Esophagus squamous epithelium (tissue), 5 donors: ENCODE measurements around the gene LUC7L. TPM values are rescaled to one million over a fixed set of nuclear protein-coding genes. Genes with fewer than 3 reads are reported as not detected.
"Not testable (repeated sequence)": the region's sequence is repeated elsewhere in the genome, so short reads cannot be mapped to it uniquely, and the experiment has no call there.

Experiments
- DNase-seq: peaks from one replicate; lab custom pipeline; 2025; lab: John Stamatoyannopoulos, UW
- H3K27ac ChIP-seq, 4 donors: fragments of 200-600 bp; sonication (generic); one replicate each; pipeline ENCODE4 v1.5.1; 2016 to 2019; ENCODE audit warnings: mild to moderate bottlenecking in 1 of 4
- H3K27me3 ChIP-seq, 4 donors: fragments of 200-600 bp; sonication (generic); 1 replicate in 3 of 4; 2 replicates in 1 of 4; pipeline versions ENCODE4 v1.5.1 to v1.6.0; 2017 to 2021; ENCODE audit warnings: antibody characterized with exemption in 1 of 4
- H3K36me3 ChIP-seq, 3 donors: fragments of 200-600 bp; sonication (generic); one replicate each; pipeline ENCODE4 v1.5.1; 2016 to 2019
- H3K4me1 ChIP-seq, 3 donors: fragments of 200-600 bp; sonication (generic); one replicate each; pipeline ENCODE4 v1.5.1; 2017 to 2019
- H3K4me3 ChIP-seq, 4 donors: fragments of 200-600 bp; sonication (generic); 1 replicate in 3 of 4; 2 replicates in 1 of 4; pipeline ENCODE4 v1.5.1; 2016 to 2019; ENCODE audit warnings: mild to moderate bottlenecking in 2 of 4, moderate library complexity in 1 of 4
- H3K9me3 ChIP-seq, 3 donors: fragments of 200-600 bp; sonication (generic); one replicate each; pipeline ENCODE4 v1.5.1; 2016 to 2019
- POLR2A ChIP-seq, 4 donors: fragments of 450-650 bp; IDR thresholded peaks; one replicate each; pipeline ENCODE4 v1.6.1; 2017; ENCODE audit warnings: antibody characterized with exemption in 4 of 4, mild to moderate bottlenecking in 4 of 4, moderate library complexity in 3 of 4
- WGBS, 2 donors: methylation state at CpG; one replicate each; pipeline ENCODE4 v1.1.5; 2018; 5-methylcytosine and 5-hydroxymethylcytosine counted together
- intact Hi-C: fragments of 100-400 bp; cut with DNase I; formaldehyde crosslinking; loops from one replicate; pipeline ENCODE4 v1.15.0; 2022
- total RNA-seq, 4 donors: library from RNA; depleted of rRNA; stranded (reverse); fragments of >200 nt; gene quantifications; one replicate each; pipeline ENCODE4 v1.1.0, GENCODE V29; 2016
- TF ChIP-seq, protein P1 (sequence below), 6 experiments: fragments of 450-650 bp in 4 of 6; fragments of 200-600 bp in 2 of 6; sonication (generic) in 2 of 6; IDR thresholded peaks; one replicate each; pipeline ENCODE4 v1.5.1; 2016 to 2019; ENCODE audit warnings: antibody characterized with exemption in 6 of 6, mild to moderate bottlenecking in 4 of 6, moderate library complexity in 4 of 6
- donor health status: DM: yes; HTN: yes; CAD: no.

The LUC7L gene
- total RNA-seq, 4 donors from 2014 or later = 33.5 to 74.2 (median 46.5) TPM

DNA sequence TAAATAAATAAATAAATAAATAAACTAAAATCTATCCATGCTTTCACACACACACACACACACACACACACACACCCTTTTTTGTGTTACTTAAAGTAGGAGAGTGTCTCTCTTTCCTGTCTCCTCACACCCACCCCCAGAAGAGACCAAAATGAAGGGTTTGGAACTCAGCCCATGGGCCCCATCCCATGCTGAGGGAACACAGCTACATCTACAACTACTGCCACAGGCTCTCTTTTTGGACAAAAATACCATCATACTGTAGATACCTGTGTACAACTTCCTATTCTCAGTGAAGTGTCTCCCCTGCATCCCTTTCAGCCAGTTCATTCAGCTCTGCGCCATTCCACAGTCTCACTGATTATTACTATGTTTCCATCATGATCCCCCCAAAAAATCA is 58.5 kb downstream of the LUC7L start:
- WGBS, 2 donors = 0 to 26% methylated on average over 1 of the region's 1 CpG
- peaks cover 9 to 17% (median 9%) of the 10 kb centered on the region in 3 donors for H3K4me1 ChIP-seq
- DNase-seq = no peak
- intact Hi-C loops = no loop called here
- H3K4me3 ChIP-seq = no peak overlapping the region
- no peaks in the 10 kb centered on the region for H3K36me3 ChIP-seq
- no peaks in the 10 kb centered on the region for H3K9me3 ChIP-seq
- TF ChIP-seq POLR2A (IDR thresholded peaks at IDR 0.05) = no peak
- TF ChIP-seq, protein P1, sequence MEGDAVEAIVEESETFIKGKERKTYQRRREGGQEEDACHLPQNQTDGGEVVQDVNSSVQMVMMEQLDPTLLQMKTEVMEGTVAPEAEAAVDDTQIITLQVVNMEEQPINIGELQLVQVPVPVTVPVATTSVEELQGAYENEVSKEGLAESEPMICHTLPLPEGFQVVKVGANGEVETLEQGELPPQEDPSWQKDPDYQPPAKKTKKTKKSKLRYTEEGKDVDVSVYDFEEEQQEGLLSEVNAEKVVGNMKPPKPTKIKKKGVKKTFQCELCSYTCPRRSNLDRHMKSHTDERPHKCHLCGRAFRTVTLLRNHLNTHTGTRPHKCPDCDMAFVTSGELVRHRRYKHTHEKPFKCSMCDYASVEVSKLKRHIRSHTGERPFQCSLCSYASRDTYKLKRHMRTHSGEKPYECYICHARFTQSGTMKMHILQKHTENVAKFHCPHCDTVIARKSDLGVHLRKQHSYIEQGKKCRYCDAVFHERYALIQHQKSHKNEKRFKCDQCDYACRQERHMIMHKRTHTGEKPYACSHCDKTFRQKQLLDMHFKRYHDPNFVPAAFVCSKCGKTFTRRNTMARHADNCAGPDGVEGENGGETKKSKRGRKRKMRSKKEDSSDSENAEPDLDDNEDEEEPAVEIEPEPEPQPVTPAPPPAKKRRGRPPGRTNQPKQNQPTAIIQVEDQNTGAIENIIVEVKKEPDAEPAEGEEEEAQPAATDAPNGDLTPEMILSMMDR (IDR thresholded peaks at IDR 0.05) = no peak
- H3K27ac ChIP-seq = no peak overlapping the region
- H3K27me3 ChIP-seq = peaks cover under 1 to 87% (median 43%) of the 10 kb centered on the region in 4 donors

DNA sequence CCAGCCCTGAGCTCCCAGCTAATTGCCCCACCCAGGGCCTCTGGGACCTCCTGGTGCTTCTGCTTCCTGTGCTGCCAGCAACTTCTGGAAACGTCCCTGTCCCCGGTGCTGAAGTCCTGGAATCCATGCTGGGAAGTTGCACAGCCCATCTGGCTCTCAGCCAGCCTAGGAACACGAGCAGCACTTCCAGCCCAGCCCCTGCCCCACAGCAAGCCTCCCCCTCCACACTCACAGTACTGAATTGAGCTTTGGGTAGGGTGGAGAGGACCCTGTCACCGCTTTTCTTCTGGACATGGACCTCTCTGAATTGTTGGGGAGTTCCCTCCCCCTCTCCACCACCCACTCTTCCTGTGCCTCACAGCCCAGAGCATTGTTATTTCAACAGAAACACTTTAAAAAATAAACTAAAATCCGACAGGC is 59.2 kb downstream of the LUC7L start:
- H3K36me3 ChIP-seq, intact Hi-C loops, H3K27ac ChIP-seq, H3K4me3 ChIP-seq, DNase-seq, H3K9me3 ChIP-seq: not testable (repeated sequence)
- Histone ChIP-seq H3K27me3 (peaks cover 7 to 87% (median 47%) of the 10 kb centered on the region in 4 donors), H3K4me1 (peaks cover 15 to 23% (median 16%) of the 10 kb centered on the region in 3 donors)
- 0 to 3% methylated on average over 3 to 5 of the region's 5 CpGs for WGBS, 2 donors

DNA sequence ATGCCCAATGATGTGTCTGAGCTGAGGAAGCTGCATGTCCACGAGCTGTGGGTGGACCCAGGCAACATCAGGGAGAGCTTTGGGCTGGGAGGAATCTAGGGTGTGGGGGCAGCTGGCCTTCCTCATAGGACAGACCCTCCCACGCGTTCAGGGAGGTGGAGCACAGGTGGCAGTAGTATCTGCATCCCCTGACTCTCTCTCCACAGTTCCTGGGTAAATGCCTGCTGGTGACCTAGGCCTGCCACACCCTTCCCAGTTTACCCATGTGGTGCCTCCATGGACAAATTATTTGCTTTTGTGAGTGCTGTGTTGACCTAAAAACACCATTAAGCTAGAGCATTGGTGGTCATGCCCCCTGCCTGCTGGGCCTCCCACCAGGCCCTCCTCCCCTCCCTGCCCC is 60.2 kb downstream of the LUC7L start:
- 30 to 38% methylated on average over 2 of the region's 3 CpGs for WGBS, 2 donors
- no peak for TF ChIP-seq POLR2A (IDR thresholded peaks at IDR 0.05)
- TF ChIP-seq, protein P1 (IDR thresholded peaks at IDR 0.05) = no peak
- Histone ChIP-seq H3K36me3 (no peaks in the 10 kb centered on the region), H3K27ac (no peak overlapping the region), H3K4me1 (peaks cover 15 to 26% (median 17%) of the 10 kb centered on the region in 3 donors), H3K4me3 (no peak overlapping the region), H3K27me3 (peaks cover 7 to 80% (median 44%) of the 10 kb centered on the region in 4 donors), H3K9me3 (no peaks in the 10 kb centered on the region)
- intact Hi-C loops = no loop called here
- no peak for DNase-seq

DNA sequence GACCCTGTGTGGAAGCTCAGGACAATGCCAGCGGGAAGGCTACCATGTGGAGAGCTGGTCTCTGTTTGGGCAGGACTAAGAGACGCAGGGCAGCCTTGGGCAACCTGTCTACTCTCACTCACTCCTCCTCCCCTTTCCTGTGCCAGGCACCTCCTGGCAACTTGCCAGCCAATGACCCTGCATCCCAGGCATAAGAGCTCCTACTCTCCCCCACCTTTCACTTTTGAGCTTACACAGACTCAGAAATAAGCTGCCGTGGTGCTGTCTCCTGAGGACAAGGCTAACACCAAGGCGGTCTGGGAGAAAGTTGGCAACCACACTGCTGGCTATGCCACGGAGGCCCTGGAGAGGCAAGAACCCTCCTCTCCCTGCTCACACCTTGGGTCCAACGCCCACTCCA is 60.8 kb downstream of the LUC7L start:
- peaks cover 15 to 24% (median 17%) of the 10 kb centered on the region in 3 donors for H3K4me1 ChIP-seq
- TF ChIP-seq, protein P1 (IDR thresholded peaks at IDR 0.05) = no peak
- TF ChIP-seq POLR2A (IDR thresholded peaks at IDR 0.05) = no peak
- H3K4me3 ChIP-seq = no peak overlapping the region
- 54 to 61% methylated on average over 3 to 5 of the region's 6 CpGs for WGBS, 2 donors
- no peaks in the 10 kb centered on the region for H3K9me3 ChIP-seq
- intact Hi-C loops = no loop called here
- peaks cover 7 to 79% (median 44%) of the 10 kb centered on the region in 4 donors for H3K27me3 ChIP-seq
- no peaks in the 10 kb centered on the region for H3K36me3 ChIP-seq
- H3K27ac ChIP-seq = no peak overlapping the region
- DNase-seq = no peak

DNA sequence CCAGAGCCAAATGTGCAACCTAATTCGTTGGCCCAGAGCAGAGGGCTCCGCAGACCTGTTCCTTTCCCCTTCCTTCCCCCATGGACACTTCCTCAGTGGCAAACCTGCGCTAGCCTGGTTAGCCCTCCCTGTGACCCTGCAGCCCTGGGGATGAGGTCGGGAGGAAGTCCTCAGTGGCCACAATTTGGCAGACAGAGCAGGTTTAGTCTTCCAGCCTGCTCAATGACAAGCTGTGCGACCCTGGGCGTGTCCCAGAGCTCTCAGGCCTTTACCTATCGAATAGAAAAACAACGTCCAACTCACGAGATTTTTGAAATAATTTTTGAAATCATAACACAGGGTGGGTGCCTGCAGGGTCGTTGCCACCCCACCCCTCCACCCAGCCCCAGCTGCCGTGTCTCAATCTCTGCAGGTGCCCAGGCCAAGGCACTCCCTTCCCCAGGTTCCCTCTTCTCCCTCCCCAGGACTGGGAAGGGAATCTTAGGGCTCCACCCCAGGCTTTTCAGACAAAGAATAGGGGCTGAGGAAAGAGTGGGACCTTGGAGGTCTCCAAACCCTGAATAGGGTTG is 62.0 kb downstream of the LUC7L start:
- intact Hi-C loops = no loop called here
- no peak overlapping the region for H3K4me3 ChIP-seq
- no peaks in the 10 kb centered on the region for H3K36me3 ChIP-seq
- no peak overlapping the region for H3K27ac ChIP-seq
- no peak for DNase-seq
- 15 to 16% methylated on average over 7 to 9 of the region's 11 CpGs for WGBS, 2 donors
- peaks cover 15 to 21% (median 17%) of the 10 kb centered on the region in 3 donors for H3K4me1 ChIP-seq
- no peaks in the 10 kb centered on the region for H3K9me3 ChIP-seq
- TF ChIP-seq, protein P1 (IDR thresholded peaks at IDR 0.05) = no peak
- no peak for TF ChIP-seq POLR2A (IDR thresholded peaks at IDR 0.05)
- peaks cover 7 to 87% (median 44%) of the 10 kb centered on the region in 4 donors for H3K27me3 ChIP-seq
